PC-9 (cell line): ENCODE results near the gene PKLR.

Experiments
- EZH2 ChIP-seq: fragments of 200-600 bp; sonication (generic); IDR thresholded peaks from 2 replicates; pipeline ENCODE4 v1.8.0; 2017; ENCODE audit warnings: antibody characterized with exemption, low read depth
- TF ChIP-seq, protein P1 (sequence below): fragments of 200-600 bp; sonication (generic); conservative IDR thresholded peaks from 2 replicates; pipeline ENCODE4 v1.6.1; 2017; ENCODE audit warnings: mixed run types, antibody characterized with exemption, mild to moderate bottlenecking, moderate library complexity

DNA sequence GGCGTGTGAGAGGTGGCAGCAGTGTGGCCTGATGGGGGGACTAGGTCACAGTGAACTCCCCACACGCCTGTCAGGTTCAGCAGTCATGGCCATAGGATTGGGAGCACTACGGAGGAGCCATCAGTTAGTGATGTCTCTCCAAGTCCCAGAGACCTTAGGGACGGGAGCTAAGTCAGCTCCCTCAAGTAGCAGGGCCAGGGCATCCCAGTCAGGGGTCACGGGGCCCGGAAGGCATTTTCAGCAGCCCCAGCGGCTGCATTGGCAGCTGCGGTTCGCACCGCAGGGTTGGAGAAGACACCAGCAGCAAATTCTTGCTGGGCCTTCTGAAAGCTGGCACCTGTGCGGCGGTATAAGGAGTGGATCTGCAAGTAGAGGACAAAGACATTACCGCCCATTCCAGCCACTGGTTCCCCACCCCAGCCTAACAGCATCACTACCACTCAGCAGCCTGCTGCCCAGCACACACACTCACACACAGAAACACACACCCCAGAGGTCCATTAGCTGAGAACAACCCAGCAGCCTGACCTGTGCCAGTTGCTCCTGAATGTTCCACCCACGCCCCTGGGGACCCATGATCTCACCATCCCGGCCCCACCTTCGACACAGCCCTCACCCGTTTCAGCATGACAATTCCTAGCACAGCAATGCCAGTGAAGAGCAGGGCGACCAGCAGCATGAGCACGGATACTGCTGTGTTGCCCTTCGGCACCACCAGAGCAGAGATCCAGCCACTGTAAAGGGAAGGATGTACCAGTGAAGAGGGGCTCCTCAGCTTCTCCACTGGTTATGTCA is 45.0 kb downstream of the PKLR start:
- TF ChIP-seq, protein P1, sequence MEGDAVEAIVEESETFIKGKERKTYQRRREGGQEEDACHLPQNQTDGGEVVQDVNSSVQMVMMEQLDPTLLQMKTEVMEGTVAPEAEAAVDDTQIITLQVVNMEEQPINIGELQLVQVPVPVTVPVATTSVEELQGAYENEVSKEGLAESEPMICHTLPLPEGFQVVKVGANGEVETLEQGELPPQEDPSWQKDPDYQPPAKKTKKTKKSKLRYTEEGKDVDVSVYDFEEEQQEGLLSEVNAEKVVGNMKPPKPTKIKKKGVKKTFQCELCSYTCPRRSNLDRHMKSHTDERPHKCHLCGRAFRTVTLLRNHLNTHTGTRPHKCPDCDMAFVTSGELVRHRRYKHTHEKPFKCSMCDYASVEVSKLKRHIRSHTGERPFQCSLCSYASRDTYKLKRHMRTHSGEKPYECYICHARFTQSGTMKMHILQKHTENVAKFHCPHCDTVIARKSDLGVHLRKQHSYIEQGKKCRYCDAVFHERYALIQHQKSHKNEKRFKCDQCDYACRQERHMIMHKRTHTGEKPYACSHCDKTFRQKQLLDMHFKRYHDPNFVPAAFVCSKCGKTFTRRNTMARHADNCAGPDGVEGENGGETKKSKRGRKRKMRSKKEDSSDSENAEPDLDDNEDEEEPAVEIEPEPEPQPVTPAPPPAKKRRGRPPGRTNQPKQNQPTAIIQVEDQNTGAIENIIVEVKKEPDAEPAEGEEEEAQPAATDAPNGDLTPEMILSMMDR, result no peak
- TF ChIP-seq EZH2, result no peak
